Ovary (tissue), 9 donors: ENCODE measurements around the gene CD4. TPM values are rescaled to one million over a fixed set of nuclear protein-coding genes. Genes with fewer than 3 reads are reported as not detected.

ENCODE experiments used
- DNase-seq, 5 donors: peaks; one replicate each; pipeline ENCODE4 v3.0.0-alpha.2; 2019 to 2020
- H3K27ac ChIP-seq, 2 donors: fragments of 200-600 bp; one replicate each; pipeline versions ENCODE4 v1.5.1 to v1.8.0; 2019 to 2022
- H3K27me3 ChIP-seq: fragments of 200-600 bp; one replicate; pipeline ENCODE4 v1.8.0; 2022
- H3K36me3 ChIP-seq: fragments of 200-600 bp; sonication (generic); one replicate; pipeline ENCODE4 v1.5.1; 2019
- H3K4me1 ChIP-seq: one replicate; pipeline ENCODE4 v1.8.1; 2013; ENCODE audit warnings: mild to moderate bottlenecking, moderate library complexity; ENCODE audit not compliant: insufficient read depth
- H3K4me3 ChIP-seq: fragments of 200-600 bp; sonication (generic); one replicate; pipeline ENCODE4 v1.5.1; 2017
- H3K9me3 ChIP-seq, 2 donors: fragments of 200-600 bp in 1 of 2; sonication (generic) in 1 of 2; one replicate each; pipeline versions ENCODE4 v1.5.1 to v1.8.1; 2013 to 2019; ENCODE audit warnings: mild to moderate bottlenecking in 1 of 2, moderate library complexity in 1 of 2
- EP300 ChIP-seq: sonication (generic); formaldehyde crosslinking; IDR thresholded peaks from one replicate; pipeline ENCODE4 v1.6.1; 2017; ENCODE audit warnings: antibody characterized with exemption
- POLR2A ChIP-seq: fragments of 450-650 bp; IDR thresholded peaks from one replicate; pipeline ENCODE4 v1.6.1; 2017; ENCODE audit warnings: antibody characterized with exemption, mild to moderate bottlenecking, moderate library complexity
- WGBS, 3 donors: extraction: QIAGEN DNeasy Blood & Tissue Kit in 1 of 3; methylation state at CpG; one replicate each; pipeline versions ENCODE4 v1.1.5 to v1.1.7; 2013 to 2017; 5-methylcytosine and 5-hydroxymethylcytosine counted together
- intact Hi-C, 4 donors: fragments of 100-400 bp; cut with DNase I; formaldehyde crosslinking; loops; one replicate each; pipeline versions ENCODE4 v1.11.0 to v1.15.1; 2022 to 2023
- polyA plus RNA-seq, 2 donors: library from polyadenylated mRNA; stranded (reverse); fragments of 200-250 nt in 1 of 2; fragments of 350-450 nt in 1 of 2; fragmentation: Illumina TruSeq in 1 of 2; extraction: RNeasy Lipid Tissue Mini Kit (QIAGEN cat#74804) in 1 of 2; gene quantifications; one replicate each; pipeline ENCODE4 v1.2.3, GENCODE V29; 2013 to 2014
- total RNA-seq, 7 donors: library from RNA; depleted of rRNA in 2 of 7; stranded (reverse); fragments of >200 nt in 2 of 7; fragmentation: NEBNext Ultra II Directional in 3 of 7; extraction: Animal tissue kit (Norgen Biotek cat#: 25700) in 3 of 7; gene quantifications; one replicate each; pipeline versions ENCODE4 v1.1.0 to v1.2.4, GENCODE V29; 2016 to 2023
- TF ChIP-seq, protein P1 (sequence below), 3 donors: fragments of 450-650 bp in 2 of 3; fragments of 200-600 bp in 1 of 3; IDR thresholded peaks; one replicate each; pipeline versions ENCODE4 v1.5.1 to v1.8.0; 2016 to 2022; ENCODE audit warnings: antibody characterized with exemption in 3 of 3, mild to moderate bottlenecking in 1 of 3
- donor health status: DM: no; HTN: no; CAD: no; lungs with moderate emphysema.
- donor health status: DM: no; HTN: no; CAD: no.
- donor health status: Bipolar disorder and iron deficiency.
- donor health status: DM: yes; HTN: yes; CAD: no.
- donor health status: DM: no; HTN: no; CAD: no.
- donor health status: DM: yes; HTN: yes; CAD: no.

The CD4 gene
- total and polyA plus RNA-seq, 9 donors = 2.1 to 40.2 (median 10.3) TPM

DNA sequence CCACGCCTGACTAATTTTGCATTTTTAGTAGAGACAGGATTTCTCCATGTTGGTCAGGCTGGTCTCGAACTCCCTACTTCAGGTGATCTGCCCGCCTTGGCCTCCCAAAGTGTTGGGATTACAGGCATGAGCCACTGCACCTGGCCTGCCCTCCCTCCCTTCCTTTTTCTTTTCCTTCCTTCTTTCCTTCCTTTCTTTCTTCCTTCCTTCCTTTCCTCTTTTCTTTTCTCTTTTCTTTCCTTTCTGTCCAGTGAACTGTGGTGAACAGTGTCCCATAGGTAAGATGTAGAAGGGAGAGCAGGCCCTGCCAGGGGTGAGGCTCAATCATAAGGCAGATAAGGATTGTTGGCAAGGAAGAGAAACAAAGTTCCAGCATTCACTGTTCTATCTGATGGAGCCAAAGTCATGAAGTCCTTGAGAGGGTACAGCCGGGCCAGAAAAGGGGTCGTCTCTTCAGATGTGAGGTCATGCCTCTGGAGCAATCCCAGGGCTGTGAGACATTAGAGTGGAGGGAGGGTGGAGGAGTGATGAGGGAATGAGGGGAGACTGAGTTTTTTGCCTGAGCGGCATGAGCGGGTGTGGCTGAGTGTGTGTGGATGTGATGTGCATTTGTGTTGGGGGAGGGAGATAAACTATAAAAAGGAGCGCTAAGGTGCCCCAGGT, 32.2 kb upstream of the CD4 start:
- intact Hi-C loops = no loop called here
- TF ChIP-seq POLR2A (no peak), EP300 (no peak)
- TF ChIP-seq, protein P1, sequence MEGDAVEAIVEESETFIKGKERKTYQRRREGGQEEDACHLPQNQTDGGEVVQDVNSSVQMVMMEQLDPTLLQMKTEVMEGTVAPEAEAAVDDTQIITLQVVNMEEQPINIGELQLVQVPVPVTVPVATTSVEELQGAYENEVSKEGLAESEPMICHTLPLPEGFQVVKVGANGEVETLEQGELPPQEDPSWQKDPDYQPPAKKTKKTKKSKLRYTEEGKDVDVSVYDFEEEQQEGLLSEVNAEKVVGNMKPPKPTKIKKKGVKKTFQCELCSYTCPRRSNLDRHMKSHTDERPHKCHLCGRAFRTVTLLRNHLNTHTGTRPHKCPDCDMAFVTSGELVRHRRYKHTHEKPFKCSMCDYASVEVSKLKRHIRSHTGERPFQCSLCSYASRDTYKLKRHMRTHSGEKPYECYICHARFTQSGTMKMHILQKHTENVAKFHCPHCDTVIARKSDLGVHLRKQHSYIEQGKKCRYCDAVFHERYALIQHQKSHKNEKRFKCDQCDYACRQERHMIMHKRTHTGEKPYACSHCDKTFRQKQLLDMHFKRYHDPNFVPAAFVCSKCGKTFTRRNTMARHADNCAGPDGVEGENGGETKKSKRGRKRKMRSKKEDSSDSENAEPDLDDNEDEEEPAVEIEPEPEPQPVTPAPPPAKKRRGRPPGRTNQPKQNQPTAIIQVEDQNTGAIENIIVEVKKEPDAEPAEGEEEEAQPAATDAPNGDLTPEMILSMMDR (IDR thresholded peaks at IDR 0.05) = no peak
- Histone ChIP-seq H3K27me3 (no peaks in the 10 kb centered on the region), H3K4me3 (no peak overlapping the region), H3K9me3 (no peaks in the 10 kb centered on the region), H3K27ac (no peak overlapping the region), H3K4me1 (peaks cover 3% of the 10 kb centered on the region), H3K36me3 (no peaks in the 10 kb centered on the region)
- 73 to 83% (median 81%) methylated on average over 8 of the region's 8 CpGs for WGBS, 3 donors
- DNase-seq = no peak

DNA sequence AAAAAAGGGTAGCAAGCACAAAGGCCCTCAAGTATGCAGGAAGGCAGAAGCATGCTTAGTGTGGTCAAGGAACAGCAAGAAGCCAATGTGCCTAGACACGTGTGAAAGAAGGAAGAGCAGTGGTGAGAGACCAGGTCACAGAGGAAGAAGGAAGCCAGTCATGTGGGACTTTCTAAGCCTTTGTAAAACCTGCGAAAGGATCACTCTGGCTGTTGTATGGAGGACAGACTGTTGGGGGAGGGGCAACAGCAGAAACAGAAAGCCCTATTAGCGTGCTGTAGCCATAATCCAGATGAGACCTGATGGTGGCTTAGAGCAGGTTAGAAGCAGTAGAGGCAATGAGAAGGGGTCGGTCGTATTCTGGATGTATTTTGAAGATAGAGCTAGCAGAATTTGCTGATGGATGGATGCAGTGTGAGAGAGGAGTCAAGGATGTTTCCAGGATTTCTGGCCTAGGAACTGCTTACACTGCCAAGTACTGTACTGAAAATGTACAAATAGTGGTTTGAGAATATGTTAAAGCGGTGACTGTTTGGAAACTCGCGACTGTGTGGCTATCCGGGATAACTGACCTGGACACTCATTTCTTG, 30.7 kb upstream of the CD4 start:
- 60 to 74% (median 70%) methylated on average over 9 of the region's 9 CpGs for WGBS, 3 donors
- Histone ChIP-seq H3K4me3 (no peak overlapping the region), H3K9me3 (no peaks in the 10 kb centered on the region), H3K27me3 (no peaks in the 10 kb centered on the region), H3K27ac (no peak overlapping the region), H3K36me3 (no peaks in the 10 kb centered on the region), H3K4me1 (peaks cover 5% of the 10 kb centered on the region)
- intact Hi-C loops = no loop called here
- DNase-seq = no peak
- TF ChIP-seq EP300 = no peak
- TF ChIP-seq, protein P1 (IDR thresholded peaks at IDR 0.05) = no peak
- no peak for TF ChIP-seq POLR2A

DNA sequence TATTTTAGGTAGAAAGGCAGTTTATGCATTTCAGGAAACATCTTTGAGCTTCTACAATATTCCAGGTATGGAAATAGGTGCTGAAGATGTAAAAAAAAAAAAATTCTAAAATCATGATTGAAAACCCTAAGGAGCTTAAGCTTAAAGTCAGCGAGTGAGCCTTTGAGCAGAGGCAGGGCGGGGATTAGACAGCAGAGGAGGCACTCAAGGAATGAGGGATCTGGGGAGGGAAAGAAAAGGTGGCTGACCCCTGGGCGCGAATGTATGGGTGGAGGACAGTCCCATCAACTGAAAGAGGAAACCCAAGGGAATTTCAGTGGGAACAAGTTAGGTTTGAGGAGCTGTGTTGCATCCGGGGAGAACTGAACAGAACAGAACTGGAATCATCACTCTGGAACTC, 29.6 kb upstream of the CD4 start:
- intact Hi-C loops = no loop called here
- H3K27ac ChIP-seq = no peak overlapping the region
- DNase-seq = no peak
- no peaks in the 10 kb centered on the region for H3K9me3 ChIP-seq
- no peaks in the 10 kb centered on the region for H3K36me3 ChIP-seq
- TF ChIP-seq POLR2A (no peak), EP300 (no peak)
- H3K27me3 ChIP-seq = no peaks in the 10 kb centered on the region
- no peak overlapping the region for H3K4me3 ChIP-seq
- 82 to 85% (median 84%) methylated on average over 5 of the region's 5 CpGs for WGBS, 3 donors
- H3K4me1 ChIP-seq = peaks cover 8% of the 10 kb centered on the region

DNA sequence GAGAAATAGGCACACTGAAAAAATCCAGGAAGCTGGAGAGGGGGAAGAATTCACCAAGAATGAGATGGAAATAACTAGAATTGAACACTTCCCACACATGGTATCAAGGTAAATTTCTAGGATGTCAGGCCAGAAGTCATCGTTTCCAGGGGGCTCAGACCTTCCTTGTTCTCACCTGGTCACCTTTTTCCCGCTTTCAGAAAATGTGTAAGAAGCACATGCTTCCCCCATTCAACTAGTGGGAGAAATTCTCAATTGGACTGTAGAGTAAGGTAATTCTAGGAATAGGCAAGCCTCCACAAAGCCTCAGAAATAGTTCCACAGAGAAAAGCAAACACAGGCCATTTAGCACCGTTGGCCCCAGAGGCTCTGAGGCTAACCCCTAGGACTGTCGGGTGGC, 25.9 kb upstream of the CD4 start:
- intact Hi-C loops = no loop called here
- H3K4me1 ChIP-seq = peaks cover 17% of the 10 kb centered on the region
- no peaks in the 10 kb centered on the region for H3K27me3 ChIP-seq

More for the DNA sequence above, 25.9 kb upstream of the CD4 start:
- H3K4me3 ChIP-seq = peak overlapping the region; percentile 3
- TF ChIP-seq POLR2A (no peak), EP300 (no peak)
- TF ChIP-seq, protein P1 (IDR thresholded peaks at IDR 0.05) = no peak
- peak overlapping the region; percentile 91 to 100 for H3K27ac ChIP-seq
- H3K36me3 ChIP-seq = no peaks in the 10 kb centered on the region
- WGBS, 3 donors = 53 to 58% (median 55%) methylated on average over 4 of the region's 4 CpGs
- H3K9me3 ChIP-seq = no peaks in the 10 kb centered on the region
- DNase-seq = no peak
